ENCODE data around the gene UNC13A. TPM values are rescaled to one million over a fixed set of nuclear protein-coding genes. Genes with fewer than 3 reads are reported as not detected.

UNC13A gene
- total RNA-seq, 3 donors from 2014 or later: under 0.01 to 0.15 TPM; not detected in 1

DNA sequence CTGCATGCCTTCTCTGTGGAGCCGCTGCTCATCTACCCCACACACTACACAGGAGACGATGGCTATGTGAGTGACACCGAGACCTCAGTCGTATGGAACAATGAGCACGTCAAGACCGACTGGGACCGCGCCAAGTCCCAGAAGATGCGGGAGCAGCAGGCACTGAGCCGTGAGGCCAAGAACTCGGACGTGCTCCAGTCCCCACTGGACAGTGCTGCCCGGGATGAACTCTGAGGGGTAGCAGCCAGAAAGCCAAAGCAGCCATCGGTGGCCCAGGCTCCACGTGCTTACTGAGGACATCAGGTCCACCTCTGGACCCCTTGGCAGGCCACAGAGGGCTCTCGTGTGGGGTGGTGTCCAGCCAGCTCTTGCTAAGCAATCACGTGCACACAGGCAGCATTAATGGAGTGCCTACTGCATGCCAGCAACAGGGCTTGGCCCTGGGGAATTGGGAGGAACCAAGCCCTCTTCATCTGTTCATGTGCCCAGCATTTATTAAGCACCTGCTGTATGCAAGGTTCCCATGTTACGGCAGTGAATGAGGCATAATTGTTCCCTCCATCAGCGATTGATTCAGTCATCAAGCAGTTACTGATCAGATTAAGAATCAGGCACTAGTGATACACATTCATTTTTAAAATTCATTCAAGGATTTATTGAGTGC is 106.8 kb downstream of the UNC13A start:
- Histone ChIP-seq H3K36me3 (no peaks in the 10 kb centered on the region), H3K9me3 (no peaks in the 10 kb centered on the region), H3K27me3 (no peaks in the 10 kb centered on the region), H3K27ac (no peak overlapping the region), H3K4me1 (no peaks in the 10 kb centered on the region), H3K4me3 (no peak overlapping the region)
- intact Hi-C loops (cut with DNase I; ENCODE audit: low total_unique reads): no loop called here
- no peak for DNase-seq (ENCODE audit: low spot score in 2 of 2)
- TF ChIP-seq, protein P1, sequence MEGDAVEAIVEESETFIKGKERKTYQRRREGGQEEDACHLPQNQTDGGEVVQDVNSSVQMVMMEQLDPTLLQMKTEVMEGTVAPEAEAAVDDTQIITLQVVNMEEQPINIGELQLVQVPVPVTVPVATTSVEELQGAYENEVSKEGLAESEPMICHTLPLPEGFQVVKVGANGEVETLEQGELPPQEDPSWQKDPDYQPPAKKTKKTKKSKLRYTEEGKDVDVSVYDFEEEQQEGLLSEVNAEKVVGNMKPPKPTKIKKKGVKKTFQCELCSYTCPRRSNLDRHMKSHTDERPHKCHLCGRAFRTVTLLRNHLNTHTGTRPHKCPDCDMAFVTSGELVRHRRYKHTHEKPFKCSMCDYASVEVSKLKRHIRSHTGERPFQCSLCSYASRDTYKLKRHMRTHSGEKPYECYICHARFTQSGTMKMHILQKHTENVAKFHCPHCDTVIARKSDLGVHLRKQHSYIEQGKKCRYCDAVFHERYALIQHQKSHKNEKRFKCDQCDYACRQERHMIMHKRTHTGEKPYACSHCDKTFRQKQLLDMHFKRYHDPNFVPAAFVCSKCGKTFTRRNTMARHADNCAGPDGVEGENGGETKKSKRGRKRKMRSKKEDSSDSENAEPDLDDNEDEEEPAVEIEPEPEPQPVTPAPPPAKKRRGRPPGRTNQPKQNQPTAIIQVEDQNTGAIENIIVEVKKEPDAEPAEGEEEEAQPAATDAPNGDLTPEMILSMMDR (IDR thresholded peaks at IDR 0.05): no peak
- TF ChIP-seq POLR2AphosphoS5 (IDR thresholded peaks at IDR 0.05) (no peak), POLR2A (IDR thresholded peaks at IDR 0.05) (no peak)

DNA sequence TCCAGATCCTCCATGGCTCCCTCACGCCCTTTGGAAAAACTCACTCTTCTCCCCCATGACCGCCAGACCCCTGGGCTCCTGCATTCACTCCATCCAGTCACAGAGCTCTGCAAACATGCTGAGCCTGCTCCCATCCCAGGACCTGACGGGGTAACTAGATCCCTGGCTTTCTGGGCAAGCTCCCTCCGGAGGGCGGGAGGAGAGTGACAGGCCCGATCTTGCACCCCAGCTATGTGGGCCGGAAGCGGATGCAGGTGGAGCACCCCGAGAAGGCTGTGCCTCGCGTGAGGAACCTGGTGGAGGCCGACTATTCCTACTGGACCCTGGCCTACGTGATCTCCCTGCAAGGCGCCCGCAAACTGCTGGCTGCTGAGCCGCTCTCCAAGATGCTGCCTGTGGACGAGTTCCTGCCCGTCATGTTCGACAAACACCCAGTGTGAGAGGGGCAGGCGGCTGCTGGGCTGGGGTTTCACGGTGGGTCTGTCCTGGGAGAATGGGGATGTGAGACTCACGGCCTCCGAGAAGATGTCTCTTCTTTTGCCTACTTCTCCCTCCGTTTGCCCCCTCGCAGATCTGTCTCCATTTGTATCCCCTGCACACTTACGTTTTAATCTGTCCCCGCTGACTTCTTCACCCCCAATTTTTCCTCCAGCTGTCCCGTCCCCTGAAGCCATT is 107.5 kb downstream of the UNC13A start:
- no peaks in the 10 kb centered on the region for H3K9me3 ChIP-seq
- H3K4me1 ChIP-seq: no peaks in the 10 kb centered on the region
- TF ChIP-seq, protein P1 (IDR thresholded peaks at IDR 0.05): no peak
- no peak for TF ChIP-seq POLR2A (IDR thresholded peaks at IDR 0.05)
- no peak for TF ChIP-seq POLR2AphosphoS5 (IDR thresholded peaks at IDR 0.05)
- no peaks in the 10 kb centered on the region for H3K36me3 ChIP-seq
- no peak for DNase-seq (ENCODE audit: low spot score in 2 of 2)
- H3K4me3 ChIP-seq: no peak overlapping the region
- H3K27ac ChIP-seq: no peak overlapping the region
- intact Hi-C loops (cut with DNase I; ENCODE audit: low total_unique reads): no loop called here
- no peaks in the 10 kb centered on the region for H3K27me3 ChIP-seq

DNA sequence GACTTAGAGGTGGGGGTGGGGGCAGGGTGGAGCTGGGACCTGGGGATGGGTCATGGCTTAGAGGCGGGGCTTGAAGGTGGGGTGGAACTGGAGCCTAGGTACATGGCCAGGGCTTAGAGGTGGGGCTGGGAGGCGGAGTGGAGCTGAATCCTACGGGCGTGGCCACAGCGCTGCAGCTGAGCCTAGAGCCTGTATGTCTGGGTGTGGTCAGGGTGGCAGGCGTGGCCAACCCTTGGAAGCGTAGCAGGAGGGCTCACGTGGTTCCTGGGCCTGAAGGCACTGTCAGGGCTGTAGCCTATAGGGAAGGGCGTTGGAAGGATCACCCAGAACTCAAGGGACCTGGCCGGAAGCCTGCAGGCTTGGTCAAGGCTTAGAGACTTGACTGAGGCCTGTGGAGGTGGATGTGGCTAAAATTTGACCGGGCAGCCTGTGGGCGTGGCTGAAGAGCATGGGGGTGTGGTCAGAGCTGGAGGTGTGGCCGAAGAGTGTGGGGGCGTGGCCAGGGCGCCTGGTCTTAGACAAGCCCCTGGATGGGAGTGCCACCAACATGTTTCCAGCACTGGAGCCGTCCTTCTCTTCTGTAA is 108.4 kb downstream of the UNC13A start:
- no peaks in the 10 kb centered on the region for H3K36me3 ChIP-seq
- no peaks in the 10 kb centered on the region for H3K9me3 ChIP-seq
- TF ChIP-seq, protein P1 (IDR thresholded peaks at IDR 0.05): no peak
- TF ChIP-seq POLR2AphosphoS5 (IDR thresholded peaks at IDR 0.05) (no peak), POLR2A (IDR thresholded peaks at IDR 0.05) (no peak)
- intact Hi-C loops (cut with DNase I; ENCODE audit: low total_unique reads): loop anchor here (10.0 kb wide), 1 partner anchor 115 kb away; the partner anchor contains the start of gene NXNL1
- no peaks in the 10 kb centered on the region for H3K27me3 ChIP-seq
- H3K4me1 ChIP-seq: no peaks in the 10 kb centered on the region
- H3K27ac ChIP-seq: no peak overlapping the region
- no peak for DNase-seq (ENCODE audit: low spot score in 2 of 2)
- H3K4me3 ChIP-seq: no peak overlapping the region

DNA sequence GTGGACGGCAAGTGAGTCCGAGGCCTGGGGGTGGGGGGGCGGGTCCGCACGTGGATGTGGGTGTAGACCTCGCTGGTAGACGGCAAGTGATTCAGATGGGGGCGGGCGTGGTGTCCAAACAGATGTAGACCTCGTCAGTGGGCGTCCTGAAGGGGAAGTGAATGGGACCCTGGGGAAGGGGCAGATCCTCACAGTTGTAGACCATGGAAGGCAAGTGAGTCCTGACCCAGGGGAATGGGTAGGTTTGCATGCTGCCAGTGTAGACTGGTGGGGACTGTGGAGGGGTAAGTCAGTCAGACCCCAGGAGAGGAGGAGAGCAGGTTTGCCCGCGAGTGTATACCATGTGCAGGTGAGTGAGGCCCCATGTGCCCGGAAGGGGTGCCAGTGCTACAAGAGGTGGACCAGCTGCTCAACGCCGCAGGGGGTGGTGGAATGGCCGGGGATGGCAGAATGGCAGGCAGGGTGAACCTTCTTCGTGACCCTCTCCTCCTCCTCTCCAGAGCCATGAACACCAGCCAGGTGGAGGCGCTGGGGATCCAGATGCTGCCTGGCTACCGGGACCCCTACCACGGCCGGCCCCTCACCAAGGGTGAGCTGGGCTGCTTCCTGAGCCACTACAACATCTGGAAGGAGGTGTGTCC is 110.6 kb downstream of the UNC13A start:
- Histone ChIP-seq H3K27ac (no peak overlapping the region), H3K36me3 (no peaks in the 10 kb centered on the region), H3K4me3 (peak overlapping the region in 1 of 3 donors; percentile 22)

More for the DNA sequence above, 110.6 kb downstream of the UNC13A start:
- Histone ChIP-seq H3K4me1 (no peaks in the 10 kb centered on the region), H3K27me3 (no peaks in the 10 kb centered on the region), H3K9me3 (no peaks in the 10 kb centered on the region)
- TF ChIP-seq, protein P1 (IDR thresholded peaks at IDR 0.05): no peak
- TF ChIP-seq POLR2A (IDR thresholded peaks at IDR 0.05): no peak
- no peak for TF ChIP-seq POLR2AphosphoS5 (IDR thresholded peaks at IDR 0.05)
- intact Hi-C loops (cut with DNase I; ENCODE audit: low total_unique reads): loop anchor here (10.0 kb wide), 1 partner anchor 113 kb away; the partner anchor contains the start of gene NXNL1
- DNase-seq (ENCODE audit: low spot score in 2 of 2): no peak
